ENCODE measurements around the gene KAT14. TPM values are rescaled to one million over a fixed set of nuclear protein-coding genes. Genes with fewer than 3 reads are reported as not detected.
A peak's percentile ranks its signal among the peaks of the same experiment; 100 is the strongest.
"Not testable (repeated sequence)": the region's sequence is repeated elsewhere in the genome, so short reads cannot be mapped to it uniquely, and the experiment has no call there.

The KAT14 gene
- 10 to 100 TPM; 11.0 to 21.9 (median 14.6) TPM for total RNA-seq

GRCh38 chr20:18137412-18138265 lies at the start of gene KAT14, which contains the start of gene PET117:
Gene KAT14, plus strand, starts transcription at chr20:18137863. Its CDS starts 4,798 bp downstream, at chr20:18142661.
Gene PET117, plus strand, starts transcription at chr20:18137863. Its CDS starts 93 bp downstream, at chr20:18137956.
- no peak for TF ChIP-seq CTCF (IDR thresholded peaks at IDR 0.05)
- no peak for TF ChIP-seq POLR2A (IDR thresholded peaks at IDR 0.05)
- peak; percentile 80 to 97 for DNase-seq (ENCODE audit: low spot score in 2 of 2)
- WGBS, 2 donors: 0 to 1% methylated on average over 28 to 54 of the region's 87 CpGs

GRCh38 chr20:18088298-18088697 lies 49.4 kb upstream of the KAT14 start:
- H3K4me3 ChIP-seq (ENCODE audit: low read depth, poor library complexity, severe bottlenecking); intact Hi-C loops (cut with DNase I; ENCODE audit: low total_unique reads): not testable (repeated sequence)
- WGBS, 2 donors: 81 to 95% methylated on average over 3 of the region's 3 CpGs

More at GRCh38 chr20:18137412-18138265, at the start of gene KAT14, which contains the start of gene PET117:
- H3K4me3 ChIP-seq (ENCODE audit: low read depth, poor library complexity, severe bottlenecking): peak within 1 kb of the TSS; percentile 91
- intact Hi-C loops (cut with DNase I; ENCODE audit: low total_unique reads): no loop called here

GRCh38 chr20:18088841-18089240 lies 48.8 kb upstream of the KAT14 start:
- H3K4me3 ChIP-seq (ENCODE audit: low read depth, poor library complexity, severe bottlenecking); intact Hi-C loops (cut with DNase I; ENCODE audit: low total_unique reads): not testable (repeated sequence)
- WGBS, 2 donors: 92 to 94% methylated on average over 11 of the region's 11 CpGs
- peak in 1 of 2 donors; percentile 50 for DNase-seq (ENCODE audit: low spot score in 2 of 2)

More at GRCh38 chr20:18088298-18088697, 49.4 kb upstream of the KAT14 start:
- DNase-seq (ENCODE audit: low spot score in 2 of 2): not testable (repeated sequence)

GRCh38 chr20:18090044-18090443 lies 47.6 kb upstream of the KAT14 start:
- peak in 1 of 2 donors; percentile 56 for DNase-seq (ENCODE audit: low spot score in 2 of 2)
- no peak for TF ChIP-seq CTCF (IDR thresholded peaks at IDR 0.05)
- no peak for TF ChIP-seq POLR2A (IDR thresholded peaks at IDR 0.05)
- intact Hi-C loops (cut with DNase I; ENCODE audit: low total_unique reads): no loop called here

GRCh38 chr20:18090477-18090876 lies 47.2 kb upstream of the KAT14 start:
- TF ChIP-seq CTCF (IDR thresholded peaks at IDR 0.05): no peak
- no peak for TF ChIP-seq POLR2A (IDR thresholded peaks at IDR 0.05)
- intact Hi-C loops (cut with DNase I; ENCODE audit: low total_unique reads): no loop called here
- no peak overlapping the region for H3K4me3 ChIP-seq (ENCODE audit: low read depth, poor library complexity, severe bottlenecking)
- no peak for DNase-seq (ENCODE audit: low spot score in 2 of 2)
- WGBS, 2 donors: 96 to 97% methylated on average over 9 to 10 of the region's 10 CpGs

More at GRCh38 chr20:18090044-18090443, 47.6 kb upstream of the KAT14 start:
- H3K4me3 ChIP-seq (ENCODE audit: low read depth, poor library complexity, severe bottlenecking): no peak overlapping the region
- WGBS, 2 donors: 39 to 70% methylated on average over 3 of the region's 3 CpGs

- peak in 1 of 2 donors; percentile 29 for DNase-seq (ENCODE audit: low spot score in 2 of 2)
- TF ChIP-seq CTCF (IDR thresholded peaks at IDR 0.05) (no peak), POLR2A (IDR thresholded peaks at IDR 0.05) (no peak)
- 59 to 70% methylated on average over 7 of the region's 7 CpGs for WGBS, 2 donors
- intact Hi-C loops (cut with DNase I; ENCODE audit: low total_unique reads): no loop called here
- H3K4me3 ChIP-seq (ENCODE audit: low read depth, poor library complexity, severe bottlenecking): no peak overlapping the region
These were observed 46.0 kb upstream of the KAT14 start for GRCh38 chr20:18091623-18092022.

Measured in lower leg skin (tissue), 4 donors.